SK-N-SH (cell line): ENCODE measurements around the gene KRTAP1-1. TPM values are rescaled to one million over a fixed set of nuclear protein-coding genes. Genes with fewer than 3 reads are reported as not detected.

Experiments used
- CTCF ChIA-PET: fragments of 300-600, 350-600 bp; formaldehyde crosslinking; extraction: SDS; loops from one replicate; lab custom pipeline; 2021; lab: Yijun Ruan, JAX
- POLR2A ChIA-PET: fragments of 350-600 bp; sonication (Branson Sonifier 250); formaldehyde crosslinking; extraction: SDS; loops from one replicate; lab custom pipeline; 2020; ENCODE audit warnings: antibody characterized with exemption, inconsistent platforms; lab: Yijun Ruan, JAX
- DNase-seq: peaks from one replicate; pipeline ENCODE4 v3.0.0; 2012
- H2AFZ ChIP-seq: fragments of 200-600 bp; sonication (generic); 2 replicates; pipeline ENCODE4 v1.8.1; 2016; ENCODE audit warnings: antibody characterized with exemption, mild to moderate bottlenecking, low read depth
- H3F3A ChIP-seq: fragments of 200-600 bp; sonication (generic); replicated peaks from 2 replicates; pipeline ENCODE3; 2016; ENCODE audit warnings: antibody characterized with exemption, mild to moderate bottlenecking; ENCODE audit not compliant: insufficient read depth
- H3K27ac ChIP-seq, 2 experiments: fragments of 200-500 bp in 1 of 2; fragments of 200-600 bp in 1 of 2; sonication (Bioruptor generic) in 1 of 2; sonication (generic), shearing (Covaris generic) in 1 of 2; 2 replicates each; pipeline versions ENCODE4 v1.5.1 to v1.6.1; 2014 to 2016; ENCODE audit warnings: low read depth in 2 of 2, inconsistent platforms in 1 of 2, low read length in 1 of 2, mild to moderate bottlenecking in 1 of 2, mixed read lengths in 1 of 2
- H3K27me3 ChIP-seq: fragments of 200-600 bp; sonication (generic), shearing (Covaris generic); 2 replicates; pipeline ENCODE4 v1.6.1; 2016; ENCODE audit warnings: mixed run types; ENCODE audit not compliant: insufficient read depth
- H3K36me3 ChIP-seq, 2 experiments: fragments of 200-500 bp in 1 of 2; fragments of 200-600 bp in 1 of 2; sonication (Bioruptor generic) in 1 of 2; sonication (generic) in 1 of 2; replicated peaks in 1 of 2; 2 replicates each; pipeline versions ENCODE3 to v1.5.1; 2014 to 2016; ENCODE audit warnings: low read length in 1 of 2, mild to moderate bottlenecking in 1 of 2; ENCODE audit not compliant: insufficient read depth in 2 of 2, control insufficient read depth in 1 of 2
- H3K4me1 ChIP-seq, 2 experiments: fragments of 200-500 bp in 1 of 2; fragments of 200-600 bp in 1 of 2; sonication (Bioruptor generic) in 1 of 2; sonication (generic), shearing (Covaris generic) in 1 of 2; 2 replicates each; pipeline versions ENCODE4 v1.5.1 to v1.6.1; 2014 to 2016; ENCODE audit warnings: low read depth in 1 of 2, low read length in 1 of 2, mixed run types in 1 of 2; ENCODE audit not compliant: insufficient read depth in 2 of 2, control insufficient read depth in 1 of 2
- H3K4me2 ChIP-seq: fragments of 200-600 bp; sonication (generic), shearing (Covaris generic); 2 replicates; pipeline ENCODE4 v1.6.1; 2017; ENCODE audit warnings: mixed run types
- H3K4me3 ChIP-seq, 2 experiments: fragments of 200-500 bp in 1 of 2; fragments of 200-600 bp in 1 of 2; sonication (Bioruptor generic) in 1 of 2; sonication (generic), shearing (Covaris generic) in 1 of 2; 2 replicates each; pipeline versions ENCODE4 v1.5.1 to v1.8.1; 2014 to 2016; ENCODE audit warnings: low read depth in 2 of 2, inconsistent platforms in 1 of 2, low read length in 1 of 2, mild to moderate bottlenecking in 1 of 2, mixed read lengths in 1 of 2, moderate library complexity in 1 of 2
- H3K79me2 ChIP-seq: fragments of 200-600 bp; sonication (generic); 2 replicates; pipeline ENCODE4 v1.8.1; 2017; ENCODE audit warnings: mild to moderate bottlenecking; ENCODE audit not compliant: insufficient read depth
- H3K9ac ChIP-seq: fragments of 200-600 bp; sonication (generic); 2 replicates; pipeline ENCODE4 v1.6.1; 2017; ENCODE audit warnings: mixed run types
- H3K9me2 ChIP-seq: fragments of 200-600 bp; sonication (generic); 2 replicates; pipeline ENCODE4 v1.6.1; 2017; ENCODE audit warnings: mixed run types
- H3K9me3 ChIP-seq: fragments of 200-600 bp; sonication (generic); 2 replicates; pipeline ENCODE4 v1.6.1; 2017; ENCODE audit warnings: mixed run types, mild to moderate bottlenecking, moderate library complexity
- H4K20me1 ChIP-seq: fragments of 200-600 bp; sonication (generic); 2 replicates; pipeline ENCODE4 v1.6.1; 2017; ENCODE audit warnings: mild to moderate bottlenecking, mixed run types; ENCODE audit not compliant: insufficient read depth
- ELF1 ChIP-seq: IDR thresholded peaks from 2 replicates; pipeline ENCODE4 v1.4.0; 2012
- FOSL2 ChIP-seq: IDR thresholded peaks from 2 replicates; pipeline ENCODE4 v1.4.0; 2012; ENCODE audit warnings: low read depth, mild to moderate bottlenecking, moderate library complexity, borderline replicate concordance
- GABPA ChIP-seq: IDR thresholded peaks from 2 replicates; pipeline ENCODE4 v1.4.0; 2012; ENCODE audit warnings: low read depth, mild to moderate bottlenecking
- MAX ChIP-seq: IDR thresholded peaks from 2 replicates; pipeline ENCODE4 v1.4.0; 2012; ENCODE audit warnings: low read depth
- MEF2A ChIP-seq: IDR thresholded peaks from 2 replicates; pipeline ENCODE4 v1.4.0; 2012; ENCODE audit warnings: low read depth, borderline replicate concordance
- NFIC ChIP-seq: IDR thresholded peaks from 2 replicates; pipeline ENCODE4 v1.4.0; 2012; ENCODE audit warnings: borderline replicate concordance
- REST ChIP-seq: IDR thresholded peaks from 2 replicates; pipeline ENCODE4 v1.6.1; 2012; ENCODE audit warnings: mild to moderate bottlenecking, low read depth, low read length, moderate library complexity
- RFX5 ChIP-seq: IDR thresholded peaks from 2 replicates; pipeline ENCODE4 v1.6.1; 2012; ENCODE audit warnings: mild to moderate bottlenecking, improper control_type of control experiment, low read length
- SIN3A ChIP-seq: IDR thresholded peaks from 2 replicates; pipeline ENCODE4 v1.6.1; 2012; ENCODE audit warnings: low read depth, mild to moderate bottlenecking, low read length, moderate library complexity, borderline replicate concordance
- TAF1 ChIP-seq: IDR thresholded peaks from 2 replicates; pipeline ENCODE4 v1.6.1; 2012; ENCODE audit warnings: low read depth, mild to moderate bottlenecking, low read length, moderate library complexity, borderline replicate concordance
- TCF12 ChIP-seq: IDR thresholded peaks from 2 replicates; pipeline ENCODE4 v1.4.0; 2012
- YY1 ChIP-seq: IDR thresholded peaks from 2 replicates; pipeline ENCODE4 v1.4.0; 2012; ENCODE audit warnings: low read depth, mild to moderate bottlenecking
- ZBTB33 ChIP-seq: IDR thresholded peaks from 2 replicates; pipeline ENCODE4 v1.4.0; 2012; ENCODE audit warnings: low read depth, borderline replicate concordance
- WGBS: methylation state at CpG from one replicate; pipeline ENCODE4 v1.1.6; 2017; ENCODE audit warnings: low lambda C conversion rate; 5-methylcytosine and 5-hydroxymethylcytosine counted together
- polyA plus RNA-seq, 3 experiments: library from polyadenylated mRNA; depleted of rRNA; stranded (reverse); fragments of >200 nt; gene quantifications; 2 replicates each; pipeline ENCODE4 v1.2.3, GENCODE V29; 2012

Gene KRTAP1-1
- polyA plus RNA-seq, 1 of the 3 experiments (the other 2 are of a cell fraction): not detected

GRCh38 chr17:40997361-40997760 is 43.9 kb downstream of the KRTAP1-1 start:
- Histone ChIP-seq H3K4me3 (no peak overlapping the region), H3K79me2 (no peaks in the 10 kb centered on the region), H2AFZ (no peak overlapping the region), H3K36me3 (no peaks in the 10 kb centered on the region), H3F3A (no peaks in the 10 kb centered on the region), H4K20me1 (no peaks in the 10 kb centered on the region), H3K9ac (no peak overlapping the region), H3K9me3 (no peaks in the 10 kb centered on the region), H3K4me1 (no peaks in the 10 kb centered on the region), H3K27me3 (peaks cover 40% of the 10 kb centered on the region; the same call in 1 of the 2 replicates), H3K27ac (no peak overlapping the region), H3K9me2 (no peaks in the 10 kb centered on the region), H3K4me2 (no peak overlapping the region)
- CTCF ChIA-PET: interaction anchor here (0.7 to 1.1 kb wide), 2 partner anchors 50 to 552 kb away, joined by 3 read pairs; no protein-coding TSS in a partner anchor
- TF ChIP-seq MEF2A: no peak
- no peak for TF ChIP-seq YY1
- TF ChIP-seq GABPA: no peak
- TF ChIP-seq NFIC: no peak
- no peak for TF ChIP-seq MAX
- no peak for TF ChIP-seq ELF1
- TF ChIP-seq ZBTB33: no peak
- no peak for TF ChIP-seq TCF12
- TF ChIP-seq SIN3A: no peak
- TF ChIP-seq RFX5: no peak
- TF ChIP-seq TAF1: no peak
- 6% methylated on average over 2 of the region's 2 CpGs for WGBS
- DNase-seq: no peak
- POLR2A ChIA-PET: no interaction called here

GRCh38 chr17:40996829-40997228 is 44.4 kb downstream of the KRTAP1-1 start:
- TF ChIP-seq REST: no peak
- TF ChIP-seq SIN3A: no peak
- TF ChIP-seq FOSL2: no peak
- no peak for TF ChIP-seq GABPA
- 25% methylated on average over 4 of the region's 4 CpGs for WGBS
- Histone ChIP-seq H3K4me2 (no peak overlapping the region), H3K9ac (no peak overlapping the region), H3K79me2 (no peaks in the 10 kb centered on the region), H3F3A (no peaks in the 10 kb centered on the region), H3K27ac (no peak overlapping the region), H3K9me2 (no peaks in the 10 kb centered on the region), H3K4me1 (no peaks in the 10 kb centered on the region), H3K27me3 (peaks cover 40% of the 10 kb centered on the region), H3K36me3 (no peaks in the 10 kb centered on the region), H2AFZ (no peak overlapping the region), H3K4me3 (no peak overlapping the region), H4K20me1 (no peaks in the 10 kb centered on the region), H3K9me3 (no peaks in the 10 kb centered on the region)
- DNase-seq: no peak
- POLR2A ChIA-PET: no interaction called here
- CTCF ChIA-PET: interaction anchor here (0.7 to 1.1 kb wide), 2 partner anchors 50 to 552 kb away, joined by 3 read pairs; no protein-coding TSS in a partner anchor
